A549 treated with dexamethasone at 1 μM for 4 hours (cell line): Measurements from ENCODE around the gene AMY1B. TPM values are rescaled to one million over a fixed set of nuclear protein-coding genes. Genes with fewer than 3 reads are reported as not detected.

Experiments
- total RNA-seq: library from RNA; stranded (reverse); fragments of 200-300 nt; extraction: Qiagen RNA extraction; gene quantifications from 5 replicates; pipeline ENCODE4 v1.2.3, GENCODE V29; 2022

The AMY1B gene
- not detected in 5 replicates for total RNA-seq

DNA sequence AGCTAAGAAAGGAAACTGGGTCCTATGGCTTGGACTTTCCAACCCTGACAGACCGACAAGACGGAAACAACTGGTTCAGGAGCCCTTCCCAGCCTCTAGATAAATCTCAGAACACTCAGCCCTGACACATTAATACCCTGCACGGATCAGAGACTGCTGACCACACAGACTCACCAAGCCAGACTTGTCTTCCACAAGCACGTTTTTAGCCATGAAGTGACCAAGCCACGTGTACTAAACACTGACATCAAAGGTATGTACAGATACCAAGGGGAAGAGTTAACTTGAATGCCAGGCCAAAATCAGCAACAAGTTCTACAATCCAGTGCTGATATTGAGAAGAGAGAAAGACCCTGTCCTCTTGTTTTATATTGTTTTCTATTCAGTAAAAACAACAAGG is at the start of gene AMY1B:
Gene AMY1B, minus strand, starts transcription at position 101 of the 400 bp plus-strand sequence. CDS start 571 bp downstream, outside the sequence.

DNA sequence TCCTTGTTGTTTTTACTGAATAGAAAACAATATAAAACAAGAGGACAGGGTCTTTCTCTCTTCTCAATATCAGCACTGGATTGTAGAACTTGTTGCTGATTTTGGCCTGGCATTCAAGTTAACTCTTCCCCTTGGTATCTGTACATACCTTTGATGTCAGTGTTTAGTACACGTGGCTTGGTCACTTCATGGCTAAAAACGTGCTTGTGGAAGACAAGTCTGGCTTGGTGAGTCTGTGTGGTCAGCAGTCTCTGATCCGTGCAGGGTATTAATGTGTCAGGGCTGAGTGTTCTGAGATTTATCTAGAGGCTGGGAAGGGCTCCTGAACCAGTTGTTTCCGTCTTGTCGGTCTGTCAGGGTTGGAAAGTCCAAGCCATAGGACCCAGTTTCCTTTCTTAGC is 40.5 kb downstream of the AMY1B start, which contains the start of gene AMY1A:
Gene AMY1A, plus strand, starts transcription at position 301 of the 400 bp plus-strand sequence. CDS start 571 bp downstream, outside the sequence.

Other genes starting within 250 kb of the AMY1B start
- gene RNPC3, start 170.5 kb downstream of the AMY1B start, total RNA-seq: 4.4 to 7.6 TPM (median 5.6 TPM) in 5 replicates
- gene AMY2B, start 124.6 kb downstream of the AMY1B start, total RNA-seq: 0.38 to 0.66 TPM (median 0.48 TPM) in 5 replicates
- gene AMY2A, start 78.8 kb downstream of the AMY1B start, total RNA-seq: not detected in 5 replicates
- not detected in 5 replicates for gene AMY1A, start 40.5 kb downstream of the AMY1B start, total RNA-seq
- not detected in 5 replicates for gene AMY1C, start 53.7 kb upstream of the AMY1B start, total RNA-seq